GM19372 (cell line): ENCODE data around the gene TFF2.

Experiments used
- ATAC-seq: cut with Tn5 transposase; IDR thresholded peaks from one replicate; pipeline ENCODE4 v1.9.1; 2021; ENCODE audit warnings: mild to moderate bottlenecking, low read depth, moderate library complexity; ENCODE audit not compliant: unreplicated experiment

The TFF2 gene

GRCh38 chr21:42384156-42384945, 33.6 kb upstream of the TFF2 start:
- no peak for ATAC-seq

GRCh38 chr21:42383331-42383730, 32.5 kb upstream of the TFF2 start:
- no peak for ATAC-seq

- no peak for ATAC-seq
Observed at GRCh38 chr21:42382915-42383314, 32.1 kb upstream of the TFF2 start.

- ATAC-seq = no peak
Observed at GRCh38 chr21:42381347-42381984, 30.7 kb upstream of the TFF2 start.

GRCh38 chr21:42379426-42380215, 28.8 kb upstream of the TFF2 start:
- no peak for ATAC-seq

GRCh38 chr21:42378418-42378817, 27.6 kb upstream of the TFF2 start:
- ATAC-seq = no peak

- ATAC-seq = no peak
Observed at GRCh38 chr21:42377951-42378340, 27.2 kb upstream of the TFF2 start.

- ATAC-seq = no peak
Observed at GRCh38 chr21:42377211-42377950, 26.6 kb upstream of the TFF2 start.

- no peak for ATAC-seq
Observed at GRCh38 chr21:42376338-42376982, 25.7 kb upstream of the TFF2 start.

GRCh38 chr21:42375966-42376337, 25.2 kb upstream of the TFF2 start:
- ATAC-seq = no peak

- no peak for ATAC-seq
Observed at GRCh38 chr21:42375506-42375905, 24.7 kb upstream of the TFF2 start.

GRCh38 chr21:42374864-42375499, 24.2 kb upstream of the TFF2 start:
- no peak for ATAC-seq

GRCh38 chr21:42374457-42374856, 23.7 kb upstream of the TFF2 start:
- no peak for ATAC-seq

GRCh38 chr21:42373908-42374455, 23.2 kb upstream of the TFF2 start:
- no peak for ATAC-seq

- ATAC-seq = no peak
Observed at GRCh38 chr21:42373196-42373907, 22.6 kb upstream of the TFF2 start.

GRCh38 chr21:42370894-42371654, 20.3 kb upstream of the TFF2 start:
- ATAC-seq = no peak

- ATAC-seq = no peak
Observed at GRCh38 chr21:42369821-42370220, 19.0 kb upstream of the TFF2 start.
